Measurements from ENCODE around the gene SAMD3. TPM values are rescaled to one million over a fixed set of nuclear protein-coding genes. Genes with fewer than 3 reads are reported as not detected.
"Not testable (repeated sequence)": the region's sequence is repeated elsewhere in the genome, so short reads cannot be mapped to it uniquely, and the experiment has no call there.

Gene SAMD3, protein sequence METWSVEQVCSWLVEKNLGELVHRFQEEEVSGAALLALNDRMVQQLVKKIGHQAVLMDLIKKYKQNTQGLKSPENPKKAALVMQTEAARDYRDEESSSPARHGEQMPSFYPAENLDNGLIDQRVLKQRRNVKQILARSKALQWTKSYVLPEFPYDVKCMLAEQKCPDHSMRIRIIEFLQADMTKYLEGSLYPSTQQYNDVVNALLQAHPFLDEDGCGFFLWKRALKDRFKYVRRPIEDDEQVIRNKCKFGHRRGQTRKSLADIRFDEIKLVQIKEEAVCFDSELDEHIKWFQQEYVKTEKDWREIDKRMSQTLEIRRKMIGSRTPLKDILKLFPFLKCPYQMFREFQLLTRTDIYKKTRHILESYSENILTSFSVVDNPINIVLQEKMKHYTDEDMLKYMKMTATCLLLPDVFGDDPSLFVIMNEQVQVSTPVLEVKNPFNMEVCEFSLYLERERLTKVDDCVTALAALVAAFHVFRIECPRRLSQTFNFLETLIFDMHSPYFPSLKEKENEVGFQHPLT
- 3.6 TPM for total RNA-seq

DNA sequence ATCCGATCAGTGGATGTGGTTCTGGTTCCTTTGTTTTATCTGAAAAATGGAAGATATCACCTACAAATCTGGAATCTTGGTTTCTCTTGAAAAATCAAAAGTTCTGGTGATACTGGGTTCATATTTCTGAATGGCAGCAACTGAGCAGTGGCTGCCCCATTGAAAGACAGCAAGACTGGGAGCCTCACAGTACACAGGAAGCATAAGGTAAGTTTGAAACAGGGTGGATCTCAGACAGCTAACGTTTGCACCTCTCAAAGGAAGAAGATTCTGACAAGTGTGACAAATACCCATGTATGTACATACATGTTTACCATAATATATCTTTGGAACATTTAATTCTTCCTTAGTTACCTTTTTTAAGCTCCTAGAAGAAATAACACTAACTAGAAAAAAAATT, at the start of gene SAMD3:
Gene SAMD3, minus strand, starts transcription at position 177 of the 400 bp plus-strand sequence. CDS start 7,678 bp downstream, outside the sequence.
- ATAC-seq (no peak), DNase-seq (ENCODE audit: low spot score) (no peak)
- intact Hi-C loops (cut with DNase I) = no loop called here

DNA sequence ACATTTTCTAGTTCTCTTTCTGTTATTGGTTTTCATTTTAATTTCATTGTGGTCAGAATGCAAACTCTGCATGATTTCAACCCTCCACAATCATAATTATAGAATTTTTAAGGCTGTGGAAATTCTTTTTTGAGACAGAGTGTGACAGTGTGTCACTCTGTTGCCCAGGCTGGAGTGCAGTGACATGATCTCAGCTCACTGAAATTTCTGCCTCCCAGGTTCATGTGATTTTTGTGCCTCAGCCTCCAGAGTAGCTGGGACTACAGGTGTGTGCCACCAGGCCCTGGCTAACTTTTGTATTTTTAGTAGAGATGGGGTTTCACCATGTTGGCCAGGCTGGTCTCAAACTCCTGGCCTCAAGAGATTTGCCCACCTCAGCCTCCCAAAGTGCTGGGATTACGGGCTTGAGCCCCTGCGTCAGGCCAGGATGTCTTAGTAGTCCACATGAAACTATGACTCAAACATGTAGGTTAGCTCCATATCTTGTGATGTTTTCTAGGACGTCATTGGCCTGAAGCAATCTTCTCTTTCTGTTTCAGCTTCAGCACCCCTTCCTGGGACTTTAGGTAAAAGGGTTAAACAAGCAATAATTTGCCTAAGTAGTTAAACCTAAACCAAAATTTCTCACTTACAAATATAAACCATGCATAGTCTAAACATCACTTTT, 47.4 kb upstream of the SAMD3 start:
- ATAC-seq (no peak), DNase-seq (ENCODE audit: low spot score) (no peak)
- intact Hi-C loops (cut with DNase I) = no loop called here

DNA sequence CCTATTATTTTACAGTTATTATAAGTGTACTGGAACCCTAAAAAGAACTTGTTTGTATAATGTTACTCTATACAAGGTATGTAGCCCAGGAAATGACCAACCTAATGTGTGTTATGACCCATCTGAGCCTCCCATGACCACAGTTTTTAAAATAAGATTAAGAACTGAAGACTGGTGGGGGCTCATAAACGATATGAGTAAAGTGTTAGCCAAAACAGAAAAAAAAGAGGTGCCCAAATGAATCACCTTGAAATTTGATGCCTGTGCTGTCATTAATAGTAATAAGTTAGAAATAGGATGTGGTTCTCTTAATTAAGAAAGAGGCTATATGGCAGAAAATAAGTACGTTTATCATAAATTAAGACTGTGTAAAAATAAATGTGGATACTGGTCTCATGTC, 42.8 kb upstream of the SAMD3 start:
- DNase-seq (ENCODE audit: low spot score); ATAC-seq; intact Hi-C loops (cut with DNase I): not testable (repeated sequence)

DNA sequence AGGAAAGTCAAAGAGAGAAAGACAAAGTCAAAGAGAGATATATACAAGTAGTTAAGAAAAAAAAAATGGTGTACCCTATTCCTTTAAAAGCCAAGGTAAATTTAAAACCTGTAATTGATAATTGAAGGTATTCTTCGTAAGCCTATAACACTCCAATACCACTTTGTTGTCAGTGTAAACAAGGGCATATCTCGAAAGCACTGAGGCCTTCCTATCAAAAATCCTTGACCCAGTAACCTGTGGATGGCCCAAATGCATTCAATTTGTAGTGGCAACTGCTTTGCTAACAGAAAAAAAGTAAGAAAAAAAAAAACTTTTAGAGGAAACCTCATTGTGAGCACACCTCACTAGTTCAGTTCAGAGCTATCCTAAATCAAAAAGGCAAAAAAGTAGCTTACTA, 39.3 kb upstream of the SAMD3 start:
- DNase-seq (ENCODE audit: low spot score) (no peak), ATAC-seq (no peak)
- intact Hi-C loops (cut with DNase I) = no loop called here

DNA sequence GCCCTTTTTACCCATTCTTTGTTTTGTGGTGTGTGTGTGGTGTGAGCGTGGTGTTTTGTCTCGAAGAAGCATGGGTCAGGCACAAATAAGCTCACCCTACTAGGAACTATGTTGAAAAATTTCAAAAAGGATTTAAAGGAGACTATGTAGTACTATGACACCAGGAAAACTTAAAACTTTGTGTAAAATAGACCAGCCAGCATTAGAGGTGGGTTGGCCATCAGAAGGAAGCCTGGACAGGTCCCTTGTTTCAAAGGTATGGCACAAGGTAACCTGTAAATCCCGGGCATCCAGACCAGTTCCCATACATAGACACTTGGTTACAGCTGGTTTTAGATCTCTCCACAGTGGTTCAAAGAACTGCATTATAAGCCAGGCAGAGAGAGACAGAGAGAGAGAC, 38.8 kb upstream of the SAMD3 start:
- intact Hi-C loops (cut with DNase I); ATAC-seq: not testable (repeated sequence)

DNA sequence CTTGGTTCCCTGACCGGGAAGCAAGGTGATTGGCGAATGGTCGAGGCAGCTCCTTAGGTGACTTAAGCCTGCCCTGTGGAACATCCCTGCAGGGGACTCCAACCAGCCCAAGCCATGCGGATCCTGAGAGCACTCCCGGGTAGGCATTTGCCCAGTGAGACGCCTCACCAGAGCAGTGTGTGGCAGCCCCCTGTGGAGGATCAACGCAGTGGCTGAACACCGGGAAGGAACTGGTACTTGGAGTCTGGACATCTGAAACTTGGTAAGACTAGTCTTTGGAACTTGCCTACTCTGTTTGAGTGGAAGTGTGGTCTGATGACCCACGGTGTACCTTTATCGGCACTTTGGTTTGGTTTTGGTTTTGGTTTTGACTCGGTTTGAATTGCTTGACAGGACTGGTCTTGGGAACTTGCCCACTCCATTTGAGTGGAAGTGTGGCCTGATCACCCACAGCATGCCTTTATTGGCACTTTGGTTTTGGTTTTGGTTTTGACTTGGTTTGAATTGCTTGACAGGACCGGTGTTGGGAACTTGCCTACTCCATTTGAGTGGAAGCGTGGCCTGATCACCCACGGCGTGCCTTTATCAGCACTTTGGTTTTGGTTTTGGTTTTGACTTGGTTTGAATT, 38.0 kb upstream of the SAMD3 start:
- ATAC-seq; DNase-seq (ENCODE audit: low spot score); intact Hi-C loops (cut with DNase I): not testable (repeated sequence)

More for the DNA sequence above, 38.8 kb upstream of the SAMD3 start:
- DNase-seq (ENCODE audit: low spot score) = not testable (repeated sequence)

DNA sequence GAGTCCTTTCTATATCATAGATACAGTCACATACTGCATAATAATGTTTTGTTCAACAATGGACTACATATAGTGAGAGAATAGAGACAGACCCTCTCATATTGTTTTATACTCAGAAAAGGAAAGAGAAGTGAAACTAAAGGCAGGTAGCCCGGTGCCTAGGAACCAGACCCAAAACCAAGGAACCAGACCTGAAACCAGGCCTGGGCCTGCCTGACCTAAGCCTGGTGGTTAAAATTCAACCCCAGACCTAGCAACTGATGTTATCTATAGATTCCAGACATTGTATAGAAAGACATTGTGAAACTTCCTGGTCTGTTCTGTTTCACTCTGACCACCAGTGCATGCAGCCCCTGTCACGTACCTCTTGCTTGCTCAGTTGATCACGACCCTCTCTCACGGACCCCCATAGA, 37.3 kb upstream of the SAMD3 start:
- DNase-seq (ENCODE audit: low spot score); ATAC-seq; intact Hi-C loops (cut with DNase I): not testable (repeated sequence)

DNA sequence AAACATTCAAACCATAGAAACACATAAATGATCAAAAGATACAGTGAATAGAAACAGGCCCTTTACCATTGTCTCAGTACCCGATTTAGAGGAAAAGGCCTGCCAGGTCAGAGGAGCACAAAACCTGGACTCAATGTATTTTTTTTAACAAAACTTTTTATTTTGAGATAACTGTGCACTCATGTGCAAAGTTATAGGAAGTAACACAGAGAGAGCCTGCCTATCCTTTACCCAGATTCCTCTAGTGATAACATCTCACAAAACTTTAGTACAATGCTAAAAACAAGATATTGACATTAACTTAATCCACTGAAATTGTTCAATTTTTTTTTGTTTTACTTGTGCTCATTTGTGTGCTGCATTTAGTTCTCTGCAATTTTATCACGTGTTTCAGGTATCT, 36.8 kb upstream of the SAMD3 start:
- ATAC-seq (no peak), DNase-seq (ENCODE audit: low spot score) (no peak)
- intact Hi-C loops (cut with DNase I) = no loop called here

DNA sequence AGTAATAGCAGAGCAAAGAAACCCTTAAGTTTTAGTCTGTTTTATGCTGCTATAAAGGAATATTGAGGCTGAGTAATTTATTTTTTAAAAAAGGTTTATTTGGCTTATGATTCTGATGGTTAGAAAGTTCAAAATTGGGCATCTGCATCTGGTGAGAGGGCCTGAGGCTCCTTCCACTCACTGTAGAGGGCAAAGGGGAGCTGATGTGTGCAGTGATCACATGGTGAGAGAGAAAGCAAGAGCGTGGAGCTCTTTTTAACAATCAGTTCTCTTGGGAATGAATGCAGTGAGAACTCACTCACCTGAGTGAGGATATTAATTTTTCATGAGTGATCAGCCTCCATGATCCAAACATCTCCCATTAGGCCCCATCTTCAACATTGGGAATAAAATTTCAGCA, 36.4 kb upstream of the SAMD3 start:
- DNase-seq (ENCODE audit: low spot score) (no peak), ATAC-seq (no peak)
- intact Hi-C loops (cut with DNase I) = no loop called here

DNA sequence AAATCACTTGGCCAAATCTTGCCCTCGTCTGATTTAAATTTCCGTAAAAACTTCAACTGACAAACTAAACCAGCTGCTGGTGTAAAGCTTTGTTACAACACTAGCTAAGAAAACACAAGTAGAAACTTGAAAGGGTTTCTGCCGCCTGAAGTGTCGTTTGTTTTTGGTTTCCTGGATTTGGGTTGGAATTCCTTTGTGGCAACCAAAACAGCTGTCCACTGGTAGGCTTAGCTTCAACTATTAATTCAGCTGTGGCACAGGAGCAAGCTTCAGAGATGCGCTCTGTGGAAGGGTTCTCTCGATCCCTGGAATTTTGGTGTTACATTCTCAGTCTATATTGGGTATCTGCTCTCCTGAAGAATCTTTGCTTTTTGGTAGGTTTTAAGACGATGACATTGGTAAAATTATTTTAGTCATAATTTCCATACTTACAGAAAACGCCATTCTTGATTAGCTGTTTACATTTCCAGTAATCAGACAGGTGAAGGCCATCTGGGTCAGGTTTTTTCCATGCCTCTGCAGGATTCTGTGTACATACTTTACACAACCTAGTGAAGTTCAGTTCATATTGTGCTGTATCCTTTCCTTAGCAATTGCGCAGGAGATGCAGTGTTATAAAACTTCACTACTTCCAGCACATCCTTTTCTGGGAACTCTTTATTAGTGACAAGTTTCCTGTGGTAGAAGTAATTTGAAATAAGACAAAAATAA, 29.9 kb upstream of the SAMD3 start:
- DNase-seq (ENCODE audit: low spot score) (no peak), ATAC-seq (no peak)
- intact Hi-C loops (cut with DNase I) = no loop called here

DNA sequence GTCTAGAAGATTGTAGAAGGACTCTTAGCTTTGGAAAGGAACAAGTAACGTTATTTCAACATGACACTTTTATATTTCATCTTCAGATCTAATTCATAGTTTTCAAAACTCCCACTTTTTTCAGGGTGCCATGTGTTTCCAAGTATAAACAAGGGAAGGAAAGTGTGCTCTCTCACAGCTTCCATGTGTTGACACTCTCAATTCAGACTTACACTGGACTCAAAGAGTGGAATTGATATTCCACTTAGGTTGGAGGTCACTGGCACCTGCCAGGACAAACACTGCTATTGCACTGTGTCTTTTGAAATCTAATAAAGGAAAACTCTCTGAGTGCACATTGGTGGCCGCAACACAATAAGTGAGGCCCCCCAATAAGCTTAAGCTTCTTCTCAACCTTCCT, 22.5 kb upstream of the SAMD3 start:
- no peak for ATAC-seq
- intact Hi-C loops (cut with DNase I) = no loop called here
- no peak for DNase-seq (ENCODE audit: low spot score)

DNA sequence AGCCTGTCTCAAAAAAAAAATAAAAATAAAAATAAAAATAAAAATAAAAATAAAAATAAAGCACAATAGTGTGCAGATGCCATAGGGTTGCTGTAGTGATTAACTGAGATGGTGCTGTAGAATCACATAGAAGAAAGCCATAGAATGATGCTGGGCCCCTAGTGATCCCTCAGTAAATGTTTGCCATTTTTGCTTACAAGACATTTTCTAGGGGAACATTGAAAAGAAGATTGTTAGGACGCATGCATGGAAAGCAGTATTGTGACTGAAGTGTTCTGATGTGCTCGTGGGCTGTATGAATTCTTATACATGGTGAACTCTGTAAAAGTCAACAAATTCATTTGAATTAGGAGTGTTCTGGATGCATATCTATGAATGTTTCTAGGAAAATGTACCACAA, 22.0 kb upstream of the SAMD3 start:
- no peak for DNase-seq (ENCODE audit: low spot score)
- intact Hi-C loops (cut with DNase I) = no loop called here

DNA sequence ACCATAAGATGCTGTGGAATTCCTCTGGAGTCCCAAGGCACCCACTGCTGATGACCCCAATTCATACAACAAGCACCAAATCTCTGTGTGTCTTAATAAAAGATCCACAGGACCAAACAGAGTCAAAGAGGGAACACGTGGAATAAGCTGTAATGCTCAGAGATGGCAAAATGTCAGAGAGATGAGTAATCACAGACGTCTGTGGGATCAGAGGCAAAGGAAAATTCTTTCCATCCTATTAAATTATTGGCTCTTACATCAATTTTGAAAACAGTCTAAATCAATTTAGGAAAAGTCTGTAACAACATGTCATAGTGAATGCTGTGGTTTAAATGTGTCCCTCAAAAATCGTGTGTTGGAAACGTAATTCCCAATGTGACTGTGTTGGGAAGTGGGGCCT, 17.5 kb upstream of the SAMD3 start:
- intact Hi-C loops (cut with DNase I) = no loop called here
- ATAC-seq (peak; percentile 62), DNase-seq (ENCODE audit: low spot score) (no peak)

More for the DNA sequence above, 22.0 kb upstream of the SAMD3 start:
- no peak for ATAC-seq

DNA sequence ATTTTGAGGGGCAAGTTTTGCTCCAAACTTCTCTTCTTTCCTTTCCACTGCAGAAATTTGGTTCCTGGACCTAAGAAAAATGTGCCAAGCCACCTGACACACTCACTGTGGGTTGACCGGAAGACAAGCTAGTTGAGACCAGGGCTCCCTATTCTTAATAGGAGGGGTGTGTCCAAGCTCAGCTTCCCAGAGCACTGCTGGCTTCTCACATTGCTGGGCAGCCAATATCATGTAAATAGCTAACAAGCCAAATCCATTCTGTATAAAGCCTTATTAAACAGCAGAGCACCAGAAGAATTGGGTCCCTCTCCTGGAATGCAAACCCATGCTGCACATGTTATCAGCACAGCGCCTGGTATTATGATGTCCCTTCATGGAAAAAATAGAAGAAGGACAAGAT, 17.0 kb upstream of the SAMD3 start:
- DNase-seq (ENCODE audit: low spot score) (no peak), ATAC-seq (no peak)
- intact Hi-C loops (cut with DNase I) = no loop called here

DNA sequence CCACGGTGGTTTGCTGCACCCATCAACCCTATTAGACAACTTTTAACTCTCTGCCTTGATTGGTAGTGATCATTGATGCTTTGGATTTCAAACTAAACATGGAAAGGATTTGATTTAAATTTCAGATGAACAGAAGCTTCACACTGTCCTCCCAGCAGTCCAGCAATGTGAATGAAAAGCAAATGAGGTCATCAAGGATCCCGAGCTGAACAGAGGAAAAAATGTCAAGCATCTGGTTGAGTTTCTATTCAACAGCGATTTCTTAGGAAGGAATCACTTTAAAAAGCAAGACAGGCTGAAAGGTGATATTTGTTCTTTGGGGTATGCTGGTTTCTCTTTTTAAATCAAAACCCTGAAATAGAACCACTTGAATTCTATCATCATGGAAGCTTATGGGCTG, 10.6 kb upstream of the SAMD3 start:
- intact Hi-C loops (cut with DNase I) = no loop called here
- DNase-seq (ENCODE audit: low spot score) (no peak), ATAC-seq (no peak)

DNA sequence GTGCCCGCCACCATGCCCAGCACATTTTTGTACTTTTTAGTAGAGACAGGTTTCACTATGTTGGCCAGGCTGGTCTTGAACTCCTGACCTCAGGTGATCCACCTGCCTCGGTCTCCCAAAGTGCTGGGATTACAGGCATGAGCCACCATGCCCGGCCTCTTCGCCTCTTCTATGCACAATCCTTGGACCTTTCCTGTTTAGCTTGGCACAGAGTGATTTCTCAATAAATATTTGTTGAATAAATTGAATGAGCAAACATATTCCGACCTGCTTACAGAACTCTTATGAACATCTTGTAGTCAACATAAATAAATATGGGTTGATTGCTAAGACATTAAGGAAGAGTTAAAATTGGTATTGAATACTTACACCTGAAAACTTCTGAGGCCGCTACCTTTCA, 7.8 kb upstream of the SAMD3 start:
- ATAC-seq; DNase-seq (ENCODE audit: low spot score); intact Hi-C loops (cut with DNase I): not testable (repeated sequence)

DNA sequence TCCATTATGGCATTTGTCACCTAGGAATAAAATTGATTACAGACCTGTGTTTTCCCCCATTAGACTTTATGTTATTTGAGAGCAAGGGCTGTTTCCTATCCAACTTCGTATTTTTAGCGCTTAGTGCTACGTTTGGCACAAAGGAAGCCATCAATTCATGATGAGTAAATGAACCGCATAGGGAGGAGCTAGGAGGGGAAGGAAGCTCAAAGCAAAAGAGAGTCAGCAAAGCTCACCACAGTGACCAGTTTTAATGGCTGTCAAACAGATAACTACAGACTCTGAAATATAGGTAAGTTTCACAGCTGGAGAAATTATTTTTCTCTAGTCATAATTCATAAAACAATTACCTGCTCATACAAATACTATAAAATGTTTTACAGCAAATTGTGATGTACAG, 6.9 kb upstream of the SAMD3 start:
- no peak for ATAC-seq
- no peak for DNase-seq (ENCODE audit: low spot score)
- intact Hi-C loops (cut with DNase I) = no loop called here

DNA sequence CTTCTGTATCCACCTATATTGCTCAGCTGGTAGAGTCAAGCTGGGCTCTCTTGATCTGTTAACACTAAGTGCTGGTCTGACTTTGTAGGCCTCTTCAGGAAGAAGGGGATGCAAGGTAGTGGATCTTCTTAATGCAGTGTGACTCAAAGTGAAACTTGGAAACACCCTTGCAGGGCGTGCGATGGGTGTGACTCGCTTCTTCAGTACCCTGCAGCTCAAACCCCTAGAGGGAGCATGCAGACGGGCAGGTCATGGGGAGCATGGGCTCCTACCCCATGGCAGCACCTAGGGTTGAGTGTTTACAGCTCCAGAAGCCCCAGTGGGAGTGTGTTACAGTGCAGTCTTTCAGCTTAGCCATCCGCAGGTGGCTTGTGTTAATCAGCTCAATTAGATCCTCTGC, 757 bp upstream of the SAMD3 start:
- intact Hi-C loops (cut with DNase I) = no loop called here
- no peak for DNase-seq (ENCODE audit: low spot score)
- no peak for ATAC-seq

DNA sequence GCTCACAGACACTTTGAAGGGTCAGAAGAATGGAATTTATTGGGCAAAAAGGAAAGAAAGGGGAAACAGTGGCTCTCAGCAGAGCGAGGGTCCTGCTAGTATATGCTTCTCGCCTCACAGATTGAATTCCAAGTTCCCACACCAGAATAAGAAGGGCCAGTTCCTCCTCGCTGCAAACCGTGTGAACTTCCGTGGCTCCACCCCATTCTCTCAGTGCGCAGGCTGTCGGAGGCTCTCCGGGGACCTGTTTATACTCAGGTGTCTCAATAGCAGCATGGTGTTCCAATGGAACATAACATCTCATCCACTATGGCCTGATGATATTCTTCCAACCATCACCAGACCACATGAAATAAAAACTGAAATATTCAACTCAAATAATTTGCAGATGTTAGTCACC, 4.6 kb downstream of the SAMD3 start:
- intact Hi-C loops (cut with DNase I) = no loop called here
- ATAC-seq (no peak), DNase-seq (ENCODE audit: low spot score) (no peak)

Data from sciatic nerve (tissue), 2 donors.